ENCODE data around the gene TBC1D10B. TPM values are rescaled to one million over a fixed set of nuclear protein-coding genes. Genes with fewer than 3 reads are reported as not detected.
"Not testable (repeated sequence)": the region's sequence is repeated elsewhere in the genome, so short reads cannot be mapped to it uniquely, and the experiment has no call there.

Gene TBC1D10B
- total RNA-seq, 2 experiments from 2014 or later, result 12.7 to 14.7 TPM

DNA sequence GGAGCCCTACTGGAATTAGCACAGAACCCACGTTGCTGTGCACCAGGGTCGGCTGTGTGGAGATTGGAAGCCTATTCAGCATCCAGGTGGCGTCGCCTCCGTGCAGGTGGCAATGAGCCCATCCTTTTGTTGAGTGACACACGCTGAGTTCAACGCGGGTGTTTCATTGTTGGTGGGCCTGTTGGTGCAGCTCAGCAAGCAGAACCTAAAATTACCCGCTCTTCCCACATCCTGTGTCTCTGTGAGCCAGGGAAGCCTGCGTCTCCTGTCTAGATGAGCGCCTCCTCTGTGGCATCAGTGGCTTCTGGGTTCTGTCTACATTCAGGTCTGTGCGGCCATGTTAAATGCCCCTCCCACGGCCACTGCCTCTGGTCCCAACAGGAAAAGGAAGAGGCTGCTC lies 29.7 kb downstream of the TBC1D10B start:
- no peaks in the 10 kb centered on the region for H3K27me3 Mint-ChIP-seq
- H3K4me3 Mint-ChIP-seq, result no peak overlapping the region
- no peaks in the 10 kb centered on the region for H3K36me3 ChIP-seq (ENCODE audit: insufficient read depth, low read length)
- TF ChIP-seq, protein P1, sequence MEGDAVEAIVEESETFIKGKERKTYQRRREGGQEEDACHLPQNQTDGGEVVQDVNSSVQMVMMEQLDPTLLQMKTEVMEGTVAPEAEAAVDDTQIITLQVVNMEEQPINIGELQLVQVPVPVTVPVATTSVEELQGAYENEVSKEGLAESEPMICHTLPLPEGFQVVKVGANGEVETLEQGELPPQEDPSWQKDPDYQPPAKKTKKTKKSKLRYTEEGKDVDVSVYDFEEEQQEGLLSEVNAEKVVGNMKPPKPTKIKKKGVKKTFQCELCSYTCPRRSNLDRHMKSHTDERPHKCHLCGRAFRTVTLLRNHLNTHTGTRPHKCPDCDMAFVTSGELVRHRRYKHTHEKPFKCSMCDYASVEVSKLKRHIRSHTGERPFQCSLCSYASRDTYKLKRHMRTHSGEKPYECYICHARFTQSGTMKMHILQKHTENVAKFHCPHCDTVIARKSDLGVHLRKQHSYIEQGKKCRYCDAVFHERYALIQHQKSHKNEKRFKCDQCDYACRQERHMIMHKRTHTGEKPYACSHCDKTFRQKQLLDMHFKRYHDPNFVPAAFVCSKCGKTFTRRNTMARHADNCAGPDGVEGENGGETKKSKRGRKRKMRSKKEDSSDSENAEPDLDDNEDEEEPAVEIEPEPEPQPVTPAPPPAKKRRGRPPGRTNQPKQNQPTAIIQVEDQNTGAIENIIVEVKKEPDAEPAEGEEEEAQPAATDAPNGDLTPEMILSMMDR (IDR thresholded peaks at IDR 0.05), result no peak
- ATAC-seq (ENCODE audit: poor library complexity), result peak; percentile 66
- peak overlapping the region; percentile 24 for H3K27ac Mint-ChIP-seq
- H3K36me3 Mint-ChIP-seq (ENCODE audit: low read depth), result no peaks in the 10 kb centered on the region
- no peaks in the 10 kb centered on the region for H3K9me3 Mint-ChIP-seq
- ChIA-PET POLR2A (interaction anchor here (0.7 kb wide), 1 partner anchor 30 kb away, joined by 3 read pairs; the partner anchor contains the start of gene TBC1D10B), CTCF (interaction anchor here (1.2 kb wide), 1 partner anchor 69 kb away, joined by 3 read pairs; no protein-coding TSS in a partner anchor)
- H3K4me3 ChIP-seq (ENCODE audit: low read length), result no peak overlapping the region
- no peak overlapping the region for H3K27ac ChIP-seq (ENCODE audit: low read depth in 1 of 2, low read length in 2 of 2)
- H3K27me3 ChIP-seq (ENCODE audit: control insufficient read depth in 1 of 2, insufficient read depth in 2 of 2, low read length in 2 of 2), result no peaks in the 10 kb centered on the region
- H3K4me1 ChIP-seq (ENCODE audit: insufficient read depth, low read length), result peaks cover 15% of the 10 kb centered on the region
- no peaks in the 10 kb centered on the region for H3K9me3 ChIP-seq (ENCODE audit: control insufficient read depth in 1 of 2, insufficient read depth in 1 of 2, low read length in 2 of 2)
- intact Hi-C loops (cut with DNase I, micrococcal nuclease), result no loop called here
- peaks cover 11% of the 10 kb centered on the region for H3K4me1 Mint-ChIP-seq (ENCODE audit: low read depth)
- DNase-seq, result peak in 2 of 14 experiments; percentile 19 to 23

DNA sequence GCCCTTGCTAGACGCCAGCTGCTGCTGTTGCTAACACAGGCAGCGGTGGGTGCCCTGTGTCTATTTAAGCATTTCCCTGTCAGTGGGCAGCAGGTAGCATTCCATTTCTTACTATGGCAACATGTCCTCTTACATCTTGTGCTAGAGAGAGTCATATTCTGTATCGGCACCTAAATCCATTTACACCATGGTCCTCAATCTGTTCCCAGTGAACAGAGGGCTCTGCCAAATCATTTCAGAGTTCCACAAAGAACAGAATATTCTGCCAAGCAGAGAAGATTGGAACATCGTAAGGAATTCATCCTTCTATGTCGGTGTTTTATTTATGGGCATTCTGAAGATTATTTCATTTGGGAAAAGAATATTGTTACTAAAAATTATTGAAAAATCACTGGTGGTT lies 31.6 kb downstream of the TBC1D10B start:
- H3K4me3 ChIP-seq (ENCODE audit: low read length); H3K4me3 Mint-ChIP-seq; H3K27ac Mint-ChIP-seq; H3K27ac ChIP-seq (ENCODE audit: low read depth in 1 of 2, low read length in 2 of 2); H3K27me3 ChIP-seq (ENCODE audit: control insufficient read depth in 1 of 2, insufficient read depth in 2 of 2, low read length in 2 of 2); H3K9me3 Mint-ChIP-seq; H3K36me3 ChIP-seq (ENCODE audit: insufficient read depth, low read length); ATAC-seq (ENCODE audit: poor library complexity); H3K36me3 Mint-ChIP-seq (ENCODE audit: low read depth); DNase-seq; CTCF ChIA-PET; POLR2A ChIA-PET; H3K27me3 Mint-ChIP-seq; H3K9me3 ChIP-seq (ENCODE audit: control insufficient read depth in 1 of 2, insufficient read depth in 1 of 2, low read length in 2 of 2): not testable (repeated sequence)
- intact Hi-C loops (cut with DNase I, micrococcal nuclease), result loop anchor here in 1 of 2 experiments (5.0 to 10.0 kb wide), 2 partner anchors 34 to 426 kb away; partner anchors contain the start of genes CFAP119, MYL11, RNF40 and TBC1D10B
- H3K4me1 Mint-ChIP-seq (ENCODE audit: low read depth), result peaks cover 19% of the 10 kb centered on the region
- peaks cover 18% of the 10 kb centered on the region for H3K4me1 ChIP-seq (ENCODE audit: insufficient read depth, low read length)

DNA sequence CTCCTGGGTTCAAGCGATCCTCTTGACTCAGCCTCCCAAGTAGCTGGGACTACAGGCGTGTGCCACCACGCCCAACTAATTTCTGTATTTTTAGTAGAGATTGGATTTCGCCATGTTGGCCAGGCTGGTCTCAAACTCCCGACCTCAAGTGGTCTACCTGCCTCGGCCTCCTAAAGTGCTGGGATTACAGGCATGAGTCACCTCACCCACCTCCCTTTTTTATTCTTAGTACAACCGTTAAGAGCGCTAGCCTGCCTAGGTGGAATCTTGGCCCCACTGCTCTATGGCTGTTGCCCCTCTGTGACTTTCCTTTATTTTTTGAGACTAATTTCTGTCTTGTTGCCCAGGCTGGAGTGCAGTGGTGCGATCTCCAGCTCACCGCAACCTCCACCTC lies 32.3 kb downstream of the TBC1D10B start:
- H3K36me3 Mint-ChIP-seq (ENCODE audit: low read depth); POLR2A ChIA-PET; H3K4me3 ChIP-seq (ENCODE audit: low read length); DNase-seq; H3K27me3 ChIP-seq (ENCODE audit: control insufficient read depth in 1 of 2, insufficient read depth in 2 of 2, low read length in 2 of 2); H3K36me3 ChIP-seq (ENCODE audit: insufficient read depth, low read length); H3K9me3 ChIP-seq (ENCODE audit: control insufficient read depth in 1 of 2, insufficient read depth in 1 of 2, low read length in 2 of 2); H3K27me3 Mint-ChIP-seq; ATAC-seq (ENCODE audit: poor library complexity); H3K27ac Mint-ChIP-seq; CTCF ChIA-PET; H3K27ac ChIP-seq (ENCODE audit: low read depth in 1 of 2, low read length in 2 of 2); H3K9me3 Mint-ChIP-seq; H3K4me3 Mint-ChIP-seq: not testable (repeated sequence)
- H3K4me1 ChIP-seq (ENCODE audit: insufficient read depth, low read length), result peaks cover 18% of the 10 kb centered on the region
- intact Hi-C loops (cut with DNase I, micrococcal nuclease), result loop anchor here in 1 of 2 experiments (5.0 to 10.0 kb wide), 2 partner anchors 34 to 427 kb away; partner anchors contain the start of genes CFAP119, MYL11, RNF40 and TBC1D10B
- peaks cover 19% of the 10 kb centered on the region for H3K4me1 Mint-ChIP-seq (ENCODE audit: low read depth)

DNA sequence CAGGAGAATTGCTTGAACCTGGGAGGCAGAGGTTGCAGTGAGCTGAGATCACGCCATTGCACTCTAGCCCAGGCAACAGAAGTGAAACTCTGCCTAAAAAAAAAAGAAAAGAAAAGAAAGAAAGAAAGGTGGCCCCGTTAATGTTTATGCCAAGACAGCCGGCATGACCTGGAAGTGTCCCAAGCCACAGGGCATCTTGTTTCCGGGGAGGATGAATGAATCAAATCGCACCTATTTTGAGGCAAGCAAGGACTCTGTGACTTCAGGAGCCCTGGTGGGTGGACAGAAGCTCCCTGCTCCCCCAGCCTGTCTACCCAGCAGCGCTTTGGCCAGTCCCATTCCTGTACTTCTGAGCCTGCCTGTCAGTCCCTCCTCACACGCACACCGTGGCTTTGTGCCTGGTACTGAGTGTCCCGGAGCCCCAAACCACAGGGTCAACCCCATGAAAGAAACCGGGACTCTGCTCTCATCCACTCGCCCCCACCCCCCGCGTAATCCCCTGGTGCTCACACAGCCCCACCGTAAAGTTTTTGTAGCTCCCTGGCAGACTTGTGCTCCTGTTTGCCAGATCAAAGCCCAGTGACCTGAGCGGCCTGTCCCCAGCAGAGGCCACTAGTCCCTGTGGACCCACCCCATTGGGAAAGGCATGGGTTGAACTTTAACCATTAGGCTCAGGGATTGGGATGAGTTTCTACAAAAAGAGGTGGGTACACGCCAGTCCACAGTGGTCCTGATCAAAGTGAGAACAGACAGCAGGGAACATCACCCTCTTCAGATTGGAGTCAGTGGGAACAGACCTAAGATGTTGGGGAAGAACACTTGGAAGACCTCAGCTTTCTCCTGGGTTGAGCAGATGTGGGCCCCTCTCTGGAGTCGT lies 34.5 kb downstream of the TBC1D10B start:
- Histone ChIP-seq H3K27ac (ENCODE audit: low read depth in 1 of 2, low read length in 2 of 2) (peak overlapping the region in 1 of 2 donors; percentile 37), H3K27me3 (ENCODE audit: control insufficient read depth in 1 of 2, insufficient read depth in 2 of 2, low read length in 2 of 2) (no peaks in the 10 kb centered on the region), H3K4me3 (ENCODE audit: low read length) (peak overlapping the region; percentile 58), H3K4me1 (ENCODE audit: insufficient read depth, low read length) (peaks cover 17% of the 10 kb centered on the region), H3K9me3 (ENCODE audit: control insufficient read depth in 1 of 2, insufficient read depth in 1 of 2, low read length in 2 of 2) (no peaks in the 10 kb centered on the region), H3K36me3 (ENCODE audit: insufficient read depth, low read length) (no peaks in the 10 kb centered on the region)
- CTCF ChIA-PET, result interaction anchor here (0.6 to 2.0 kb wide), 3 partner anchors 27 to 74 kb away, joined by 3 to 7 read pairs (median 3); partner anchors contain the start of gene TBC1D10B
- ATAC-seq (ENCODE audit: poor library complexity) (no peak), DNase-seq (peak in 4 of 14 experiments; percentile 36 to 67 (median 56))
- TF ChIP-seq, protein P1 (IDR thresholded peaks at IDR 0.05), result no peak
- Mint-ChIP-seq H3K4me3 (peak overlapping the region; percentile 87), H3K36me3 (ENCODE audit: low read depth) (peaks cover 6% of the 10 kb centered on the region), H3K27ac (peak overlapping the region; percentile 90), H3K27me3 (no peaks in the 10 kb centered on the region), H3K9me3 (no peaks in the 10 kb centered on the region), H3K4me1 (ENCODE audit: low read depth) (peaks cover 20% of the 10 kb centered on the region)
- POLR2A ChIA-PET, result interaction anchor here (0.6 to 2.4 kb wide), 14 partner anchors 19 to 270 kb away, joined by 3 to 17 read pairs (median 5); partner anchors contain the start of genes ALDOA, CD2BP2, CORO1A and SEPTIN1
- intact Hi-C loops (cut with DNase I, micrococcal nuclease), result loop anchor here (1.0 to 10.0 kb wide), 4 partner anchors 19 to 429 kb away; partner anchors contain the start of genes CD2BP2 (in 2 of the 2), CFAP119 (in 1 of the 2), MYL11 (in 1 of the 2) and RNF40 (in 1 of the 2)

DNA sequence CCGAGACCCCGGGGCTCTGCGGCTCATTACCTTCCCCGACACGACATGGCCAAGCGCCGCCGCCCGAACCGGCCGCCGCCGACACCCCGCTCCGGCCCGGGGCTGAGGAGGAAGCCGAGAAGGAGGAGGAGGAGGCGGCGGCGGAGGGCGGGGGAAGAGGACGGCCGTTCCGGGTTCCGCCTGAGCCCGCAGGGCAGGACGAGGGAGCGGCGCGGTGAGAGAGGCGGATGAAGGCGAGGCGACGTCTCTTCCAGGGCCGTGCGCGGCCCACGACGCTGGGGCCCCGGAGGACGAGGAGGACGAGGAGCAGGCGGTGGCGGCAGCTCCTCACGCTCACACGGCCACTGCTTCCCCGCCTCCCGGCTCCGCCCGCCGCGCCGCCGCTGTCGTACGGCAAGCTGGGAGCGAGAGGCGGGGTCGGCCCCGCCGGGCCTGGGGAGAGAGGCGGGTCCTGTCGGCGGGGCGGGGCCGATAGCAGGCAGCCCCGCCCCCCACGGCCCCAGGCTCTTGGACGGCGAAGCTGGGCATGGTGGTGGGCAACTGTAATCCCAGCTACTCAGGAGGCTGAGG lies 35.2 kb downstream of the TBC1D10B start:
- not testable (repeated sequence) for H3K9me3 Mint-ChIP-seq; H3K27me3 ChIP-seq (ENCODE audit: control insufficient read depth in 1 of 2, insufficient read depth in 2 of 2, low read length in 2 of 2); H3K9me3 ChIP-seq (ENCODE audit: control insufficient read depth in 1 of 2, insufficient read depth in 1 of 2, low read length in 2 of 2); H3K36me3 Mint-ChIP-seq (ENCODE audit: low read depth); H3K27me3 Mint-ChIP-seq; H3K36me3 ChIP-seq (ENCODE audit: insufficient read depth, low read length)
- H3K4me3 Mint-ChIP-seq, result peak overlapping the region; percentile 87
- H3K27ac Mint-ChIP-seq, result peak overlapping the region; percentile 90
- peaks cover 20% of the 10 kb centered on the region for H3K4me1 Mint-ChIP-seq (ENCODE audit: low read depth)
- H3K4me1 ChIP-seq (ENCODE audit: insufficient read depth, low read length), result peaks cover 13% of the 10 kb centered on the region
- DNase-seq (peak; percentile 65 to 89 (median 80)), ATAC-seq (ENCODE audit: poor library complexity) (peak; percentile 77)
- ChIA-PET POLR2A (interaction anchor here (0.7 to 2.4 kb wide), 14 partner anchors 20 to 324 kb away, joined by 3 to 17 read pairs (median 5); partner anchors contain the start of genes ALDOA, CD2BP2, CORO1A and SEPTIN1), CTCF (interaction anchor here (0.6 to 2.0 kb wide), 3 partner anchors 28 to 303 kb away, joined by 3 to 7 read pairs (median 3); no protein-coding TSS in a partner anchor)
- H3K27ac ChIP-seq (ENCODE audit: low read depth in 1 of 2, low read length in 2 of 2), result peak overlapping the region; percentile 37 to 53
- peak overlapping the region; percentile 58 for H3K4me3 ChIP-seq (ENCODE audit: low read length)
- intact Hi-C loops (cut with DNase I, micrococcal nuclease), result loop anchor here (1.0 to 10.0 kb wide), 4 partner anchors 20 to 430 kb away; partner anchors contain the start of genes CD2BP2 (in 2 of the 2), CFAP119 (in 1 of the 2), MYL11 (in 1 of the 2) and RNF40 (in 1 of the 2)

Data from CD4-positive, alpha-beta T cell (primary cell).